ENCODE measurements around the gene KCNK18.
"Not testable (repeated sequence)": the region's sequence is repeated elsewhere in the genome, so short reads cannot be mapped to it uniquely, and the experiment has no call there.

Gene KCNK18

DNA sequence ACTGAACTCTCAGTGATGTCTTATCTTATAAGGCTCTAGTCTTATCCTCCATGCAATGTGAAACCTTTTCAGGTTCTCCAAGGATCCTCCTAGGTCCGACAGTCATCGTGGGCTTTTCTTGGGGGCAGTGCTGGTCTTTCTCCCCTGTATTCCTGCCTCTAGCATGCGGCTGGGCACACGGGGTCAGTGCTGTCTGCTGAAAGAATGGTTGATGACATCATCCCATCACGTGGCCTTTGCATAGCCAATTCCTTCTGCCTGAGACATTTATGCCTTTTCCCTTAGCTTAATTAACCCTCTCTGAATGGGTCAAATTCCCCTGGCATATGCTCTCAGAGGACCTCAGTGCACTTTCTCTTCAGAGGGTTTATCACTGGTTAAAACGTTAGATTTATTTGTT is 27.0 kb upstream of the KCNK18 start:
- DNase-seq (ENCODE audit: low spot score), result no peak

DNA sequence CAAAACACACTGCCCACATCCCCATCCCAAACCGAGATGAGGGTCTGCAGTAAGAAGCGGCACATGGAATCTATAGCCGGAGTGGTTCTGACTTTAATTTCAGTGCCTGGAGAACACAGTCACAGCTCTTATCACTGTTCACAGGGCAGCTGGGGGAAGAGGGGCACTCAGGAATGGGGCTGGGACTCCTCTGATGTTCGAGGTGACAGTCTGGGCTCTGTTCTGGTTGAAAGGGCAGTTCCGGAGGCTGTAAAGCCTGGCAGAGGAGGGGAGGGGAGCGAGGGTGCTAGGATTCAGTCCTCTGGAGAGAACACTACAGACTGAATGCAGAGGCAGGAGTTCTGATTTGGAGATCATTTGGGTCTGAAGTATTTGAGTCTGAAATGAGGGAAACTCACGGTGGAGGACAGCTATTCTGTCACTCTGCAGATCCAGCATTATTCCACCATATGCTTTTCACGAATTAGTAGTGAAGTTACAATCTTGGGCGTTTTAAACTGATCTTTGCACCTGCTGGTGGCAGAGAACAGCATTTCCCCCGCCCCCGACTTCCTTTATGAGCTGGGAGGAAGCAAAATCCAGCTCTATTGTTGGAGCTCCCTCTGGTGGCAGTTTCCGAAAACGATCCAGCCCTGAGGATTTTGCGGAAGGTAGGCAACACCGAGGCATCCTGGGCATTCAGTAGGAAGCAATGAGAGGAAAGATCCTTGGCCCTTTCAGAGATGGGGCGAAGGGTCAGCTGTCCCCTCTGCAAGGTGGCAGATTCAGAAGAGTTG is 22.7 kb upstream of the KCNK18 start:
- DNase-seq (ENCODE audit: low spot score), result peak; percentile 78

DNA sequence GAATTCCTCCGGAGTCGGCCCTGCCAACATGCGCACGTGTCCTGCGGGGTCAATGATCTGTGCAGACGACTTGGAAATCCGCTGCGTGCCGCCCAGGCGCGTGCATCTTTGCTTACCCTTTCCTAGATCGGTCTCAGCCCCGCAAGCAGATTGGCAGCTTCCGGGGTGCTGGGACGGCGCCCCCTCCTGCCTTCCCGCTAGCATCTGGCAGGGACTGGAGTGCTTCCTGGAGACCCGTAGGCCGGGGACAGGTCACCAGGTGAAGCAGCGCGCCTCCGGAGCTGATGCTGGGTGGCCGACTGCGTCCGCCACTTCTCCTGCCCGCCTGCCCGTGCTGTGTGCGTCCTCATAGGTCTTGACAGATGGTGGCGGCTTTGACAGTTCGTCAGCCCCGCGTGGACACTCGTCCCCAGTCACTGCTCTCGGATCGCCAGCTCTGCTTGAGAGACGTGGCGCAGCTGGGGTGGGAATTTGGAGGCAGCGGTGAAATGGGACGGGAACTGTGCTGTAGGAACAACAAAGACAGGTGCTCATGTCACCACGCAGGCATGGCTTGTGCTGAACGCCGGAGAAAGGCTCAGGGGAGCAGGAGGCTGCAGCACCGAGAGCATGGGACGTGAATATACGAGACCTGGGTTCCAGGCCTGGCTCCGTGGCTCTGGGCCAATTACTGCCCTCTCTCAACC is 21.9 kb upstream of the KCNK18 start:
- peak; percentile 11 for DNase-seq (ENCODE audit: low spot score)

GRCh38 chr10:117175901-117176534 is 21.3 kb upstream of the KCNK18 start:
- peak; percentile 69 for DNase-seq (ENCODE audit: low spot score)

GRCh38 chr10:117178190-117178589 is 19.1 kb upstream of the KCNK18 start:
- no peak for DNase-seq (ENCODE audit: low spot score)

- no peak for DNase-seq (ENCODE audit: low spot score)
Observed at GRCh38 chr10:117184296-117184695, 13.0 kb upstream of the KCNK18 start.

DNA sequence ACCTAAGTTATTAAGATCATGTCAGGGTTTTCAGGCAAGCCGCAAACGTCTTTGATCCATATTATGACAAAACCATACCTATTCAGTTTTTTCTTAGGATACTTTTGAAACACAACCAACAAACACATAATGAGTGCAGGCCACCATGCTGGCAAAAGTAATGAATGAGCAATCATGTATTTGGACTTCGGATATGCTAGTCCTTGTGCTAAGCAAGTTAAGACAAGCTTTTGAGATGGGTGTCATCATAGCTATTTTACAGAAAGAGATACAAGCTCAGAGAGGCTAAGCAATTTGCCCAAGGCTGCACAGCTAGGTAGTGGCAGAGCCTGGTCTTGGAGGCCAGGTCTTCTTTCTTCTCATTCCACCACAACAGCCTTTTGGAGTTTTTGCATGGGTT is 12.5 kb upstream of the KCNK18 start:
- no peak for DNase-seq (ENCODE audit: low spot score)

- not testable (repeated sequence) for DNase-seq (ENCODE audit: low spot score)
Observed at GRCh38 chr10:117185817-117186216, 11.5 kb upstream of the KCNK18 start.

DNA sequence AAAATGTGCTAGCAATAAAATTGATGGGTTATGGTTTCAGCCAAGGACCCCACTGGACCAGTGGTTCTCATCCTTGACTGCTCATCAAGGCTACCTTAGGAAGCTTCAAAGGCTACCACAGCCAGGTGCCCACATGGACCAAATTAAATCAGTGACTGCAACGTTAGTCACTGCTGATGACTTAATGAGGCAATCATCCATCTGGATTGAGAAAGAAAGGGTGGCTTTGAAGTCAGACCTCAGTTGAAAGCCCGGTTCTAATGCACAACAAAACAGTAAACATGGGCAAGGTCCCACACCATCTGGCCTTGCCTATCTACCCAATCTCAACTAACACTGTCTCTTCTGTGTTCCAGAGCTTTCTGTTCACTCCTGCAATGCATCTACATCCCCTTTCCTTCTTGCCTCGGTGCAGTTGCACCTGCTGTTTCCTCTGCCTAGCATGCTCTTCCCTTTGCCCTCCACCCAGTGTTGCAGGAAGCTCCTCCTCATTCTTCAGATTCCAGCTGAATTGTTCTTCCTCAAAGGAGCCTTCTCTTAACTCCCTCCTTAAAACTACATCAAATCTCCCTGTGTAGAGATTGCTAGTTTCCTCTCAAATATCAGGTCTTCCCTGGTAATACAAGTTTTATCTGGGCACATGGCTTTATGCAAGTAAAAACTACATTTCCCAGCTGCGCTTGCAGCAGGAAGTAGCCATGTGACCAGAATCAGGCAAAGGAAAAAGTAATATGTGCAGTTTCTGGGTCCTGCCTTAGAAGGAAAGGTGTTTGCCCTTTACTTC is 10.3 kb upstream of the KCNK18 start:
- peak; percentile 80 for DNase-seq (ENCODE audit: low spot score)

DNA sequence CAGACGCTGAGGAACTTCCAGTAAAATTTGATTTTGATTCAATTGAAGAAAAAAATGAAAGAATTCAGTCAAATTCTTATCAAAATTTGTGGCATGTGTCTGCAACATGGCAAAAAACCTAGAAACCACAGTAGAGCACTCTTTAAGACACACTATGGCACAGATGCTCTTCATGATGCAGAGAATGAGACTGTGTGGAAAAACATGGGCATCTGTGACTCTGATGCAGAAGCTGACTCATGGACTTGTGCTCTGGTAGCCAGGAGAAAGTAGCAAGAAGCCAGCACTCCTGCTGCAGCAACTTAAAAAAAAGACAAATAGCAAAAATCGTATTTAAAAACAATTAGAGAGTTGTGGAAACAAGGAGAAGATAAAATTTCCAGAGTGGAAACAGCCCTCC is 8.9 kb upstream of the KCNK18 start:
- no peak for DNase-seq (ENCODE audit: low spot score)

DNA sequence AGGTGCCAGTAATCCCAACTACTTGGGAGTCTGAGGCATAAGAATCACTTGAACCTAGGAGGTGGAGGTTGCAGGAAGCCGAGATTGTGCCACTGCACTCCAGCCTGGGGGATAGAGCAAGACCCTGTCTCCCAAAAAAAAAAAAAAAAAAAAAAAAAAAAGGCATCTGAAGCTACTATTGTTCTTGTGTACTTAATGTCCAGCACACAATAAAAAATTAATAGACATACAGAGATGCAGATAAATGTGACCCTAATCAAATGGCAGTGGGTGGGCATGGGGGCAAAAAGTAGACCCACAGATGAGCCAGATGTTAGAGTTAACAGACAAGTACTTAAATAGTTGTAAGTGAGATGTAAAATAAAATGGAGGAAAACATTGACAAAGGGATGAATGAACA is 7.7 kb upstream of the KCNK18 start:
- no peak for DNase-seq (ENCODE audit: low spot score)

GRCh38 chr10:117198088-117198487 is 799 bp downstream of the KCNK18 start:
- no peak for DNase-seq (ENCODE audit: low spot score)

GRCh38 chr10:117201826-117202225 is 4.5 kb downstream of the KCNK18 start:
- no peak for DNase-seq (ENCODE audit: low spot score)

GRCh38 chr10:117204316-117204715 is 7.0 kb downstream of the KCNK18 start:
- DNase-seq (ENCODE audit: low spot score), result no peak

DNA sequence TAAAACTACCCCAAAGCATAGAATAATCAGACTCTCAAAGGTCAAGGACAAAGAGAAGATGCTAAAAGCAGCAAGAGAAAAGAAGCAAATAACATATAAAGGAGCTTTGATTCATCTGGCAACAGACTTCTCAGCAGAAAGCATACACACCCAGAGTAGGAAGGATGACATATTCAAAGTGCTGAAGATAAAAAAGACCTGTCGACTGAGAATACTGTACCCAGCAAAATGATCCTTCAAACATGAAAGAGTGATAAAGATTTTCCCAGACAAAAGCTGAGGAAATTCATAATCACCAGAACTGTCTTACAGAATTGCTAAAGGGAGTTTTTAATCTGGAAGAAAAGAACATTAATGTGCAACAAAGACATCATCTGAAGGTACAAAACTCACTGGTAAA is 14.9 kb downstream of the KCNK18 start:
- no peak for DNase-seq (ENCODE audit: low spot score)

DNA sequence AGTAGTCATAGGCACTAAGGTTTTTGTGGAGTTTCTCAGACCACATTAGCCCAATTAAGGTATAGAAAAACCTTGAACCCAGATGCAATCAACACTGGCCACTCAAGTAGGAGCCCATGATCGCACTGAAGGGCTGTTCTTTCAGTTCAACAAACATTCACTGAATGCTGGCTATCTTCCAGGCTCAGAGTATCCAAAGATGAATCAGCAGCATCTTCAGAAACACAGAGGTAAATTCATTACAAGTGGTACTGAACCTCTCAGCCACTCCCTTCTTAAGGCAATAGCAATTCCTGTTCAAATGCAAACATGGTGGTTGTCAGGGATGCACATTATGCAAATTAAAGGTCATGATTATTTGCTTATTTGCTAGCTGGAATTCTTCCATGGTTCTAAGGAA is 17.1 kb downstream of the KCNK18 start:
- DNase-seq (ENCODE audit: low spot score), result peak; percentile 9

DNA sequence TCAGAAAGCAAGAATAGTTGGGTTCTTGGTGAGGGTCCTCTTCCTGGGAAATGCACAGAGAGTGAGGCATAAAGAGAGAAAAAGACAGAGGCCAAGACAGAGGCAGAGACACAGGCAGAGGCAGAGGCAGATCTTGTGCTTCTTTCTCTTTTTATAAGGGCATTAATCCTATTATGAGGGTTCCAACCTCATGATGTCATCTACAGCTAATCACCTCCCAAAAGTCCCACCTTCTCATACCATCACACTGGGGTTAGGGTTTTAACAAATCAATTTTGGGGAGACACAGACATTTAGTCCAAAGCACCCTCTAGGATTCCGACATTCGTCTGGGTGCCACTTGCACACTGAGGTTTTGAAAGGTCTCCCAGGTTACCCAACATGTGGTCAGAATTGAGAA is 17.8 kb downstream of the KCNK18 start:
- no peak for DNase-seq (ENCODE audit: low spot score)

GRCh38 chr10:117216028-117216427 is 18.7 kb downstream of the KCNK18 start:
- DNase-seq (ENCODE audit: low spot score), result no peak

DNA sequence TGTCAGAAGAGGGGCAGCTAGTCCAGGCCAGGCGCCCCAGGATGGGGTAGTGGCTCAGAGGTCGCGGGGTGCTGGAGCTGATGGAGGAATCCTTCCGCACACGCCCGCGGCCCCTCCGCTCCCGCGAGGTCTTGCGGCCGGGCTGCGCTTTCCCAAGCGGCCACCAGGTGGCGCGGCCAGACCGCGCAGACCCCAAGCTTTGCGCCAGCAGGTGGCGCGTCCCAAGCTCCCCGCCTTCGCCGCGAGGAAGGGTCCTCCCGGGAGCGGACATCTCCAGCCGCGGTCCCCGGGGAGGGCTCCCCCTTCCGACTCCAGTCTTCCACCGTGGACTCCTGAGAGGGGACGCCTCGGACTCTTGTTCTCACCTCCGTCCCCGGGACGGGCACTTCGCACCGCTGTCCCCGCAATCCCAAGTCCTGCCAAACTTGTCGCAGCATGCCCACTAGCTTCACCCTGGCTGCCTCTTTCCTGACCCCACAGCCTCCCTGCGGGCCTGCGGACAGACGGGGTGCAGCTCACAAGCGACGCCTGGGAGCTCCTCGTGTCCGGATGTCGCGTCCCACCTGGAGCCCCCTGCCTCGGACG is 19.4 kb downstream of the KCNK18 start:
- peak; percentile 83 for DNase-seq (ENCODE audit: low spot score)

DNA sequence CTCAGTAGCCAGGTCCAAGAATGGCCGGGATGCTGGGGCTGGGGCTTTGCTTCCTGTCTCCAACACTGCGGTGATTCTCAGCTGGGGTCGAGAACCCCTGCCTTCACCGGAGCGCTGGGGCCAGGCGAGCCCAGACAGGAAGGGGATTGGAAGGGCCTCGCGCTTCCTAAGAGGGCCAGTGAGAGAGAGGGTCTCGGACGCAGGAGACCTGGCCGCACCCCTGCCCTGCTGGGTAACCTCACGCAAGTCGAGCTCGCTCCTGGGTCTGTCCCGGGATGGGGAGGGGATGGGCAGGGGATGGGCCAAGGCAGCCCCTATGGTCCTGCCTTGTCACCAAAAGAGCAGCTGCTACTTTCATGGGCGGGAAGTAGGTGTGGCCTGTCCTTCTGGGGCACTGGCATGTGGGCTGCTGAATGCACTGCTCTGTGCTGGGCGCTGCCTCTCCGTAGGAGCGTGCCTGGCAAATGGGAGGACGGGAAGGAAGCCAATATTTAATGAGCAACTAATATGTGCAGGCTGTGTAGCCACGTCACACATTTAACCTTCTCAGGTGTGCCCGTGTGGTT is 20.0 kb downstream of the KCNK18 start:
- DNase-seq (ENCODE audit: low spot score), result peak; percentile 5

DNA sequence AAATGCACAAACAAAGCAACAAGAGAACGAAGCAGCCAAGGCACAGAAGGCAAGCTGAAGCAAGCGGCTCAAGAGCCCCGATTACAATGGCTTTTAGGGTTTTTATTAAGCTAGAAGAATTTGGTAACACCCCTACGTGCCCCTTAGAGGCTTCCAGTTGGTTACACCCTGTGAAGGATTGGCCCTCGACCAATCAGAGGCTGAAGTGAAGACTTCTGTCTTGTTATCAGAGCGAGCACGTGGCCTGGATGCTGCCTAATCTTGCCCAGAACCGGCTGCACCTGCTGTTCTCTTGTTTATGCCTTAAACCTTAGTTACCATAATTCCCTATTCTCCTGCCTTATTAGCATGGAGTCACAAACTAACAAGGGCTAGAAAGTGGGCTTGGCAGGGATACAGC is 21.4 kb downstream of the KCNK18 start:
- no peak for DNase-seq (ENCODE audit: low spot score)

Measured in LoVo (cell line).